HG03571 (cell line): ENCODE data around the gene FER.
"Not testable (repeated sequence)": the region's sequence is repeated elsewhere in the genome, so short reads cannot be mapped to it uniquely, and the experiment has no call there.

Source experiments
- ATAC-seq: cut with Tn5 transposase; IDR thresholded peaks from one replicate; pipeline ENCODE4 v1.9.1; 2021; ENCODE audit not compliant: unreplicated experiment

Gene FER

DNA sequence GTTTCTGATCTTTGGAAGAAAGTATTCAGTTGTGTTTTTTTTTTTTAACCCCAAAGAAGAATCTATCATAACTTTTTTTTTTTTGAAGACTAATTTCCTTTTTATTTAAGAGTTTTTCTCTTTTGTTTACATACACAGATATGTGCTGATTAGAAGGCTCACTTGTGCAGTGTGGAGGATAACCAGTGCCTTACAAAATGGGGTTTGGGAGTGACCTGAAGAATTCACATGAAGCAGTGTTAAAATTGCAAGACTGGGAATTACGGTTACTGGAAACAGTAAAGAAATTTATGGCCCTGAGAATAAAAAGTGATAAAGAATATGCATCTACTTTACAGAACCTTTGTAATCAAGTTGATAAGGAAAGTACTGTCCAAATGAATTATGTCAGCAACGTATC is 50.3 kb downstream of the FER start:
- ATAC-seq = no peak

- ATAC-seq = no peak
Measured at GRCh38 chr5:108798513-108799265, 51.0 kb downstream of the FER start.

DNA sequence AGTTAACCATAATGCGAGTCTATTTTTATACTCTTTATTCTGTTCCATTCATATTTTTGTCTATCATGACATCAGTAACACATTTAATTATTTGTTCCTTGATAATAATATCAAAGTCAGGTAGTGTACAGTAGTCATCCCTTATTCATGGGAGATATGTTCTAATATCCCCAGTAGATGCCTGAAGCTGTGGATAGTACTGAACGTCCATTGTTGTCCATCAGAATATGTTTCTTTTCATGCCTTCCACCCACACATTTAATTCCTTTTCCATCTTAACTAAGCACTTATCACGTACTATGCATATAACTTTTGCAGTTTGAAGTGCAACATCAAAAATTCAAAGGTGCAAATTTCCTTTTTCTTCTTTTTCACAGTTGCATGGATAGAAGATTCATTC is 53.6 kb downstream of the FER start:
- no peak for ATAC-seq

DNA sequence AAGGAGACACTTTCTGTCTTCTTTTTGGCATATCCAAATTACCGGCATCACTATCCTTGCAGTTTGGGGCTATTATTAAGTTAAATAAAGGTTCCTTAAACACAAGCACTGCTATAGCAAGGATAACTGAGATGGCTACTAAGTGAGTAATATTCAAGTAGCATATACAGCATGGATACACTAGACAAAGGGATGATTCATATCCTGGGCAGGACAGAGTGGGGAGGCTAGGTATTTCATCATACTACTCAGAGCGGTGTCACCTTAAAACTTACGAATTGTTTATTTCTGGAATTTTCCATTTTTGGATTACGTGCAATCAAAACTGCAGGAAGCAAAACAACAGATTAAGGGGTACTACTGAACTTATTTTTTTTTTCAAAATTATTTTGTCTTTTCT is 54.1 kb downstream of the FER start:
- ATAC-seq = no peak

- no peak for ATAC-seq
Measured at GRCh38 chr5:108810717-108811116, 63.0 kb downstream of the FER start.

GRCh38 chr5:108813673-108814072 is 66.0 kb downstream of the FER start:
- ATAC-seq = no peak

DNA sequence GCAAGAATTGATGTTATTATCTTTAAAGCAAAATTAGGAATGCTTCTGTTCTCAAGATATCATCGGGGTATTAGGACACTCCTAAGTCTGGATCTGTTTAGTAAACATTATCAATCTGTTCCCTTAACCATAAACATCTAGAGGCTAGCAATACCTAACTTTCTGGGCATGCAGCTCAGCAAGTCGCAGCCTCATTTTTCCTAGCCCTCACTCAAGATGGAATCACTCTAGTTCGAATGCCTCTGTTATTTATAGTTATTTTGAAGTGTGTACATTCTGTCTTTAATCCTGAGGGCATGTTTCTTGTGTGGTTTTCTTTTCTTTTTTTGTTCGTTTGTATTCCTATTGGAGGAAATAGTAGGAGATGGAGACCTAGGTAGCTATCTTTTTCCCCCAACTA is 66.9 kb downstream of the FER start:
- no peak for ATAC-seq

GRCh38 chr5:108818613-108819272 is 71.0 kb downstream of the FER start:
- ATAC-seq = peak; percentile 87

DNA sequence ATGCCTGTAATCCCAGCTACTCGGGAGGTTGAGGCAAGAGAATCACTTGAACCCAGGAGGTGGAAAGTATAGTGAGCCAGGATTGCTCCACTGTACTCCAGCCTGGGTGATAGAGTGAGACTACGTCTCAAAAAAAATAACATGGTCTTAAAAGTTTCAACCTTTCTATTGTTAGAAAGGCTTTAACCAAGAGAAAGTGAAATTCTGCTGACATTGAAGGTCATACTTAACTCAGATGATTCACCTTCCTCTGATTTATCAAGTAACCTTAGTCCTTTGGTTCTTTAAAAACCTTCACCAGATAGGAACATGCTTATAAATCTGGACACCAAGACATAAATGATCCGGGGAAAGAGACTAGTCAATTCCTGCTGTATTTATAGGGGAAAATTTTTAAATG is 73.3 kb downstream of the FER start:
- ATAC-seq = no peak

GRCh38 chr5:108822211-108822947 is 74.7 kb downstream of the FER start:
- no peak for ATAC-seq

GRCh38 chr5:108827131-108827530 is 79.4 kb downstream of the FER start:
- no peak for ATAC-seq

GRCh38 chr5:108830705-108831276 is 83.1 kb downstream of the FER start:
- no peak for ATAC-seq

DNA sequence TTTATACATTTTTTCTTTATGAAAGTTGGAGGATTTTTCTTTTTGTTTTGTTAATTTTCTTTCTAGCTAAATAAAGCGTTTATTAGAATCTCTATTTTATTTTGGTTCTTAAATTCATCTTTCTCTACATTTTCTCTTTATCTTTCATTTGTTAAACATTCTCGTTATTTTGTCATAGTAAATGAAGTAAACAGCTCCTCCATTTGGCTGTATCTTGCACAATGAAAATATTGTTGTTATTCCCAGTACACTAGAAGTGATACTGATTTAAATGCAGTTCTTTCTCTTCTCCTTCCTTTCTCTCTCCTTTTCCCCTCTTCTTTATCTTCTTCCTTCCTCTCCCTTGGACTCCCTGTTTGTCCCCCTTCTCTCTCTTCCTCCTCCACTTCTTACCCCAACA is 88.8 kb downstream of the FER start:
- ATAC-seq = no peak

DNA sequence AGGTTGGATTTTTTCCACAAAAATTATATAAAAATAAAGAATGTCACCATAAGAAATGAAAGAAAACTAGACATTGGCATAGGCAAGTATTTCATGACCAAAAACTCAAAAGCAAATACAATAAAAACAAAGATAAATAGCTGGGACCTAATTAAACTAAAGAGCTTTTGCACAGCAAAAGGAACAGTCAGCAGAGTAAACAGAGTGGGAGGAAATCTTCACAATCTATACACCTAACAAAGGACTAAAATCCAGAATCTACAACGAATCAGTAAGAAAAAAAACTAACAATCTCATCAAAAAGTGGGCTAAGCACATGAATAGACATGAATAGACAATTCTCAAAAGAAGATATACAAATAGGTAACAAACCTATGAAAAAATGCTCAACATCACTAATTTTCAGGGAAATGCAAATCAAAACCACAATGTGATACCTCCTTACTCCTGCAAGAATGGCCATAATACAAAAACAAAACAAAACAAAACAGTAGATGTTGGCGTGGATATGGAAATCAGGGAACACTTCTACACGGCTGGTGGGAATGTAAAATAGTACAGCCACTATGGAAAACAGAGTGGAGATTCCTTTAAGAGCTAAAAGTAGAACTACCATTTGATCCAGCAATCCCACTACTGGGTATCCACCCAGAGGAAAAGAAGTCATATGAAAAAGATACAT is 94.7 kb downstream of the FER start:
- ATAC-seq = not testable (repeated sequence)

GRCh38 chr5:108851129-108851528 is 103.4 kb downstream of the FER start:
- ATAC-seq = not testable (repeated sequence)

GRCh38 chr5:108857905-108858304 is 110.2 kb downstream of the FER start:
- ATAC-seq = no peak

- ATAC-seq = peak; percentile 96
Measured at GRCh38 chr5:108858959-108859358, 111.3 kb downstream of the FER start.

GRCh38 chr5:108862211-108862610 is 114.5 kb downstream of the FER start:
- no peak for ATAC-seq

GRCh38 chr5:108866097-108866496 is 118.4 kb downstream of the FER start:
- not testable (repeated sequence) for ATAC-seq

DNA sequence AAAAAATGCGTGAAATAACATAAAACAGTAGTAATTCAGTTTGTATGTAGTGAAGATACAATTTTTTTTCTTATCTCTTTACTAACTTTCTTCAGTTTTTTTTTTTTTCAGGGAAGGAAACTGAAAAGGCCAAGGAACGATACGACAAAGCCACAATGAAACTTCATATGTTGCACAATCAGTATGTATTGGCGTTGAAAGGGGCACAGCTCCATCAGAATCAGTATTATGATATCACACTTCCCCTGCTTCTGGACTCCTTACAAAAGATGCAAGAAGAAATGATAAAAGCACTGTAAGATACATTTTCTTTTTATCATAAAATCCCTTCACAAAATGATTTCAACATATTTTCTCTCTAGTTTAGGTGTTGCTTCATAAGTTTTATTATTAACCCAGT is 120.0 kb downstream of the FER start:
- ATAC-seq = no peak

- no peak for ATAC-seq
Measured at GRCh38 chr5:108869066-108869465, 121.4 kb downstream of the FER start.
